Measurements from ENCODE around the gene ZNF543. TPM values are rescaled to one million over a fixed set of nuclear protein-coding genes. Genes with fewer than 3 reads are reported as not detected.

The ZNF543 gene
- total and polyA plus RNA-seq, 2 of the 13 experiments (the other 11 are each of a cell fraction or from before 2014, with no cell fraction given), result 2.1 to 8.9 TPM

DNA sequence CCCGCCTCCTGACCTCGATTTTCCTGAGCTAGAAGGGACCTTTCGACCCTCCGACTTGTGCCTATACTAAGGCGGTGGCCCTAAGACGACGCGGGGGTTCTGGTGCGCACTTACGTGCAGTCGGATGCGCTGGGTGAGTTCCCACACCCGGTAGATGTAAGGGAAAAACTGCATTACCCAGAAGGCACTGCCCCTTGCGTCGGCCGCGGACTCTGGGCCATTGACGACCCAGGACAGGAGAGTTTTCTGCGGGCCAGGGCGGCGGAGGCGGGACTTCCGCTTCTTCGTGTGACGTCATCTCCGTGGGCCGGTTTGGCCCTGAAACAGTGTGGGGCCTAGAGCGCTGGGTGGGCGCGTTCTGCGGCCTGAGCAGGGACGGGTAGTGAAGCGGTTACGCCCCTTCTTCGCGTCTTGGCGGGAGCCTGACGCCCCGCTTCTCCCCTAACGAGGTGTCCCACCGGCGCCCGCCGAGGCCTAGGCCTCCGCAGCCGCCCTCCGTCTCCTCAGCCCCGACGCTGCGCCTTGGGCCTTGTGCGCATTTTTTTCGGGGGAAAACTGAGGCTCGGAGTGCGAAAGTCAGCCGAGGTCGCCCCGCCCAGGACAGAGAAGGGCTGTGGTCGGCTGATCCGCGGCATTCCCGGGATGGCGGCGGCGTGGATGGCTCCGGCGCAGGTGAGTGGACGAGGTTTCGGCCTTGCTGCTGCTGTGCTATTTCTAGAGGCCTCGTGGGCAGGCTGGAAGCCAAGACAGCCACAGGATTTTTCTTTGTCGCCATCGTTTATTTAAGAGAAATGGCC lies 39.9 kb upstream of the ZNF543 start, which contains the start of gene ZNF460 (continued):
- TF ChIP-seq SNAPC4 (CRISPR knock-in tag; IDR thresholded peaks at IDR 0.05), result peak; percentile 74; the same call in 1 of the 2 replicates
- TF ChIP-seq ZNF782 (CRISPR knock-in tag; IDR thresholded peaks at IDR 0.05; ENCODE audit: borderline replicate concordance), result no peak; the same call in 1 of the 2 replicates
- TF ChIP-seq PHF8 (CRISPR knock-in tag; IDR thresholded peaks at IDR 0.05), result peak; percentile 96
- no peak for TF ChIP-seq GTF2F1 (IDR thresholded peaks at IDR 0.05; ENCODE audit: low read length)
- TF ChIP-seq NFRKB (IDR thresholded peaks at IDR 0.05), result no peak
- TF ChIP-seq ZFX (CRISPR knock-in tag; IDR thresholded peaks at IDR 0.05; ENCODE audit: low read depth), result peak; percentile 100
- peak; percentile 28; the same call in 1 of the 2 replicates for TF ChIP-seq ZNF543 (CRISPR knock-in tag; IDR thresholded peaks at IDR 0.05)
